Lung (tissue), 12 donors: ENCODE measurements around the gene AGBL4. TPM values are rescaled to one million over a fixed set of nuclear protein-coding genes. Genes with fewer than 3 reads are reported as not detected.

Source experiments
- ATAC-seq: fragments of 200-7000 bp; cut with Tn5 transposase; one replicate; pipeline ENCODE4 v1.9.1; 2020; ENCODE audit warnings: moderate number of reproducible peaks; ENCODE audit not compliant: insufficient read depth, low FRiP score
- DNase-seq, 3 donors: peaks; one replicate each; pipeline ENCODE4 v3.0.0-alpha.2; 2013 to 2017
- H3K27ac ChIP-seq, 2 donors: one replicate each; pipeline ENCODE4 v1.5.1; 2013; ENCODE audit warnings: mild to moderate bottlenecking in 2 of 2, moderate library complexity in 2 of 2, control low read depth in 1 of 2, inconsistent platforms in 1 of 2, low read depth in 1 of 2, low read length in 1 of 2
- H3K27me3 ChIP-seq, 3 donors: one replicate each; pipeline ENCODE4 v1.5.1; 2013; ENCODE audit warnings: low read length in 2 of 3; ENCODE audit not compliant: control insufficient read depth in 3 of 3, insufficient read depth in 3 of 3
- H3K36me3 ChIP-seq, 4 donors: one replicate each; pipeline ENCODE4 v1.5.1; 2013; ENCODE audit warnings: low read length in 4 of 4, mild to moderate bottlenecking in 1 of 4, moderate library complexity in 1 of 4; ENCODE audit not compliant: control insufficient read depth in 4 of 4, insufficient read depth in 4 of 4
- H3K4me1 ChIP-seq, 5 donors: one replicate each; pipeline ENCODE4 v1.5.1; 2013; ENCODE audit warnings: low read length in 5 of 5, mild to moderate bottlenecking in 2 of 5, moderate library complexity in 1 of 5; ENCODE audit not compliant: control insufficient read depth in 5 of 5, insufficient read depth in 5 of 5
- H3K4me3 ChIP-seq: one replicate; pipeline ENCODE4 v1.5.1; 2013; ENCODE audit warnings: mild to moderate bottlenecking, control low read depth, moderate library complexity
- H3K9ac ChIP-seq, 2 donors: one replicate each; pipeline ENCODE4 v1.5.1; 2013; ENCODE audit warnings: low read length in 2 of 2, control low read depth in 1 of 2; ENCODE audit not compliant: insufficient read depth in 1 of 2
- H3K9me3 ChIP-seq, 4 donors: one replicate each; pipeline ENCODE4 v1.5.1; 2013; ENCODE audit warnings: low read length in 3 of 4, mild to moderate bottlenecking in 1 of 4, moderate library complexity in 1 of 4; ENCODE audit not compliant: control insufficient read depth in 4 of 4, insufficient read depth in 3 of 4
- CTCF ChIP-seq: IDR thresholded peaks from 2 replicates; pipeline ENCODE4 v1.5.1; 2012; ENCODE audit warnings: mild to moderate bottlenecking; ENCODE audit errors: control extremely low read depth, extremely low read depth
- WGBS, 2 donors: extraction: QIAGEN DNeasy Blood & Tissue Kit; methylation state at CpG; one replicate each; pipeline ENCODE4 v1.1.7; 2013; 5-methylcytosine and 5-hydroxymethylcytosine counted together
- polyA plus RNA-seq, 2 donors: library from polyadenylated mRNA; stranded (reverse); fragments of 200-250 nt; gene quantifications; one replicate each; pipeline ENCODE4 v1.2.1, GENCODE V29; 2013
- total RNA-seq, 2 donors: library from RNA; depleted of rRNA in 1 of 2; stranded (reverse); fragments of >200 nt in 1 of 2; gene quantifications; one replicate each; pipeline ENCODE4 v1.2.1, GENCODE V29; 2014 to 2021
- donor health status: control.
- donor health status: control.
- donor health status: Bipolar disorder and iron deficiency.
- donor health status: healthy.
- donor health status: DM: yes; HTN: yes; CAD: no.

Gene AGBL4
- total and polyA plus RNA-seq, 4 donors, result 0.24 to 7.5 (median 2.6) TPM

- TF ChIP-seq CTCF, result no peak
- no peaks in the 10 kb centered on the region for H3K36me3 ChIP-seq
- 3 to 28% methylated on average over 1 of the region's 1 CpG for WGBS, 2 donors
Observed at GRCh38 chr1:48506870-48507269, 1516.9 kb downstream of the AGBL4 start.

GRCh38 chr1:48500541-48501450, 1523.0 kb downstream of the AGBL4 start:
- Histone ChIP-seq H3K9ac (no peak overlapping the region), H3K4me1 (peaks cover 0 to 6% (median 0%) of the 10 kb centered on the region in 5 donors), H3K4me3 (no peak overlapping the region), H3K36me3 (no peaks in the 10 kb centered on the region), H3K27ac (no peak overlapping the region), H3K27me3 (no peaks in the 10 kb centered on the region), H3K9me3 (no peaks in the 10 kb centered on the region)
- no peak for ATAC-seq
- 69 to 74% methylated on average over 12 of the region's 12 CpGs for WGBS, 2 donors
- TF ChIP-seq CTCF, result no peak
- no peak for DNase-seq

More at GRCh38 chr1:48506870-48507269, 1516.9 kb downstream of the AGBL4 start:
- Histone ChIP-seq H3K9ac (no peak overlapping the region), H3K27ac (no peak overlapping the region), H3K4me3 (no peak overlapping the region), H3K27me3 (no peaks in the 10 kb centered on the region), H3K4me1 (no peaks in the 10 kb centered on the region), H3K9me3 (no peaks in the 10 kb centered on the region)
- ATAC-seq, result no peak
- DNase-seq, result no peak

- Histone ChIP-seq H3K27me3 (no peaks in the 10 kb centered on the region), H3K36me3 (no peaks in the 10 kb centered on the region), H3K27ac (no peak overlapping the region), H3K9ac (no peak overlapping the region), H3K9me3 (no peaks in the 10 kb centered on the region), H3K4me1 (peaks cover 0 to 17% (median 0%) of the 10 kb centered on the region in 5 donors), H3K4me3 (no peak overlapping the region)
- DNase-seq (no peak), ATAC-seq (no peak)
- no peak for TF ChIP-seq CTCF
- WGBS, 2 donors, result 85 to 86% methylated on average over 8 of the region's 8 CpGs
Observed at GRCh38 chr1:48499211-48499735, 1524.5 kb downstream of the AGBL4 start.
